Measurements from ENCODE around the gene GUCY1A2.
A peak's percentile ranks its signal among the peaks of the same experiment; 100 is the strongest.

Gene GUCY1A2

GRCh38 chr11:106668147-106668546 is 350.1 kb downstream of the GUCY1A2 start:
- no peaks in the 10 kb centered on the region for H3K27me3 ChIP-seq (ENCODE audit: insufficient read depth, low read length, poor library complexity)

GRCh38 chr11:106656646-106657045 is 361.6 kb downstream of the GUCY1A2 start:
- no peak for ATAC-seq (ENCODE audit: insufficient read depth, low read depth)
- no peak overlapping the region for H3K9ac ChIP-seq (ENCODE audit: low read depth, low read length)
- DNase-seq, result no peak

More at GRCh38 chr11:106668147-106668546, 350.1 kb downstream of the GUCY1A2 start:
- Histone ChIP-seq H2AFZ (ENCODE audit: low read depth, low read length) (no peak overlapping the region), H3K9ac (ENCODE audit: low read depth, low read length) (no peak overlapping the region), H3K4me1 (ENCODE audit: insufficient read depth, low read length) (peaks cover 14% of the 10 kb centered on the region), H3K9me3 (ENCODE audit: insufficient read depth, low read length, severe bottlenecking) (peaks cover 2% of the 10 kb centered on the region), H3K27ac (ENCODE audit: low read length) (no peak overlapping the region), H3K79me2 (ENCODE audit: insufficient read depth, low read length) (no peaks in the 10 kb centered on the region), H3K4me2 (ENCODE audit: insufficient read depth, low read length) (no peak overlapping the region), H3K4me3 (ENCODE audit: low read depth in 1 of 2, low read length in 2 of 2) (no peak overlapping the region), H4K20me1 (ENCODE audit: insufficient read depth, low read length) (no peaks in the 10 kb centered on the region), H3K36me3 (ENCODE audit: insufficient read depth, low read length) (no peaks in the 10 kb centered on the region)
- DNase-seq (no peak), ATAC-seq (ENCODE audit: insufficient read depth, low read depth) (no peak)
- no peak for TF ChIP-seq CTCF (IDR thresholded peaks at IDR 0.05; ENCODE audit: borderline replicate concordance, extremely low read depth, low read length, poor library complexity, severe bottlenecking)
- no peak for TF ChIP-seq EZH2 (IDR thresholded peaks at IDR 0.05; ENCODE audit: borderline replicate concordance, low read depth, low read length, severe bottlenecking)

GRCh38 chr11:106644824-106645223 is 373.5 kb downstream of the GUCY1A2 start:
- Histone ChIP-seq H3K27me3 (ENCODE audit: insufficient read depth, low read length, poor library complexity) (no peaks in the 10 kb centered on the region), H3K79me2 (ENCODE audit: insufficient read depth, low read length) (no peaks in the 10 kb centered on the region), H4K20me1 (ENCODE audit: insufficient read depth, low read length) (no peaks in the 10 kb centered on the region), H3K4me3 (ENCODE audit: low read depth in 1 of 2, low read length in 2 of 2) (no peak overlapping the region), H3K4me1 (ENCODE audit: insufficient read depth, low read length) (no peaks in the 10 kb centered on the region), H3K9ac (ENCODE audit: low read depth, low read length) (no peak overlapping the region), H3K4me2 (ENCODE audit: insufficient read depth, low read length) (no peak overlapping the region), H2AFZ (ENCODE audit: low read depth, low read length) (no peak overlapping the region), H3K9me3 (ENCODE audit: insufficient read depth, low read length, severe bottlenecking) (peaks cover 30% of the 10 kb centered on the region), H3K36me3 (ENCODE audit: insufficient read depth, low read length) (peaks cover 4% of the 10 kb centered on the region; the same call in 1 of the 2 replicates), H3K27ac (ENCODE audit: low read length) (0 out of 2 replicates have a peak overlapping the region, but pooled peaks have one; percentile 3)
- TF ChIP-seq EZH2 (IDR thresholded peaks at IDR 0.05; ENCODE audit: borderline replicate concordance, low read depth, low read length, severe bottlenecking) (no peak), CTCF (IDR thresholded peaks at IDR 0.05; ENCODE audit: borderline replicate concordance, extremely low read depth, low read length, poor library complexity, severe bottlenecking) (no peak)
- DNase-seq (no peak), ATAC-seq (ENCODE audit: insufficient read depth, low read depth) (peak; percentile 56; the same call in 2 of the 3 replicates)

More at GRCh38 chr11:106656646-106657045, 361.6 kb downstream of the GUCY1A2 start:
- Histone ChIP-seq H3K27ac (ENCODE audit: low read length) (no peak overlapping the region), H3K36me3 (ENCODE audit: insufficient read depth, low read length) (no peaks in the 10 kb centered on the region), H3K27me3 (ENCODE audit: insufficient read depth, low read length, poor library complexity) (no peaks in the 10 kb centered on the region), H3K4me1 (ENCODE audit: insufficient read depth, low read length) (no peaks in the 10 kb centered on the region), H3K4me3 (ENCODE audit: low read depth in 1 of 2, low read length in 2 of 2) (no peak overlapping the region), H3K79me2 (ENCODE audit: insufficient read depth, low read length) (no peaks in the 10 kb centered on the region), H2AFZ (ENCODE audit: low read depth, low read length) (peak overlapping the region; percentile 4; the same call in 1 of the 2 replicates), H3K9me3 (ENCODE audit: insufficient read depth, low read length, severe bottlenecking) (no peaks in the 10 kb centered on the region), H3K4me2 (ENCODE audit: insufficient read depth, low read length) (no peak overlapping the region), H4K20me1 (ENCODE audit: insufficient read depth, low read length) (no peaks in the 10 kb centered on the region)
- TF ChIP-seq CTCF (IDR thresholded peaks at IDR 0.05; ENCODE audit: borderline replicate concordance, extremely low read depth, low read length, poor library complexity, severe bottlenecking) (no peak), EZH2 (IDR thresholded peaks at IDR 0.05; ENCODE audit: borderline replicate concordance, low read depth, low read length, severe bottlenecking) (no peak)

Measured in DND-41 (cell line).